GM12865 (cell line): Measurements from ENCODE around the gene ZMYM2.
A peak's percentile ranks its signal among the peaks of the same experiment; 100 is the strongest.

ENCODE experiments used
- DNase-seq: peaks from one replicate; pipeline ENCODE4 v3.0.0; 2010; ENCODE audit warnings: low read depth
- H3K4me3 ChIP-seq: 2 replicates; pipeline ENCODE4 v1.5.1; 2011; ENCODE audit warnings: mild to moderate bottlenecking, low read depth, low read length, control low read depth
- CTCF ChIP-seq: IDR thresholded peaks from 2 replicates; pipeline ENCODE4 v1.5.1; 2011; ENCODE audit warnings: low read length, control low read depth, low read depth, inconsistent platforms; ENCODE audit not compliant: insufficient read depth; ENCODE audit errors: missing control alignments

The ZMYM2 gene

GRCh38 chr13:20069956-20070355 lies 111.4 kb downstream of the ZMYM2 start:
- TF ChIP-seq CTCF: no peak
- H3K4me3 ChIP-seq: no peak overlapping the region
- DNase-seq: no peak

GRCh38 chr13:20073775-20074174 lies 115.2 kb downstream of the ZMYM2 start:
- TF ChIP-seq CTCF: no peak
- no peak overlapping the region for H3K4me3 ChIP-seq
- peak; percentile 32 for DNase-seq

GRCh38 chr13:20074966-20075365 lies 116.4 kb downstream of the ZMYM2 start:
- no peak overlapping the region for H3K4me3 ChIP-seq
- no peak for DNase-seq
- TF ChIP-seq CTCF: no peak

GRCh38 chr13:20077086-20077485 lies 118.6 kb downstream of the ZMYM2 start:
- no peak for DNase-seq
- H3K4me3 ChIP-seq: no peak overlapping the region
- no peak for TF ChIP-seq CTCF

- TF ChIP-seq CTCF: no peak
Measured at GRCh38 chr13:20080377-20081164, 122.0 kb downstream of the ZMYM2 start.

DNA sequence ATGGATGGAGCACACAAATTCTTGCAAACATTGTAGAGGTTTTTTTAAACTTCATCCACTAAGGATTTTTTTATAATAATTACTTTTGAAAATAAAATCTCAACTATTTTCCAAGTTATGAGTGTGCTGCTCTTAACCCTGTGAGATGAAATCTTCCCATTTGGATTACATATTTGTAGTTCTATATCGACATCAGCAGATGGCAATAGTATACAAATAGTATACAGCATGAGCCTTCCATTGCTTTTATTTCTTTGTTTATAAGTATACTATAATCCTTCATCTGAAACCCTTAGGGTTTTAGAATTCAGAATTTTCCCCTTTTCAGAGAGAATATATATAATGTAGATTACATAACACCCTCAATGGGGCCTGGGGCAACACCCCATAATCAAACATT lies 131.8 kb downstream of the ZMYM2 start:
- H3K4me3 ChIP-seq: no peak overlapping the region
- no peak for TF ChIP-seq CTCF
- no peak for DNase-seq

More at GRCh38 chr13:20080377-20081164, 122.0 kb downstream of the ZMYM2 start:
- DNase-seq: no peak
- no peak overlapping the region for H3K4me3 ChIP-seq

GRCh38 chr13:20093951-20094350 lies 135.4 kb downstream of the ZMYM2 start:
- H3K4me3 ChIP-seq: no peak overlapping the region
- DNase-seq: no peak
- no peak for TF ChIP-seq CTCF
